ENCODE measurements around the gene ZCCHC4. TPM values are rescaled to one million over a fixed set of nuclear protein-coding genes. Genes with fewer than 3 reads are reported as not detected.

ZCCHC4 gene
- polyA plus RNA-seq, 6 donors from 2014 or later = 7.0 to 14.3 (median 10.3) TPM; not detected in 1

DNA sequence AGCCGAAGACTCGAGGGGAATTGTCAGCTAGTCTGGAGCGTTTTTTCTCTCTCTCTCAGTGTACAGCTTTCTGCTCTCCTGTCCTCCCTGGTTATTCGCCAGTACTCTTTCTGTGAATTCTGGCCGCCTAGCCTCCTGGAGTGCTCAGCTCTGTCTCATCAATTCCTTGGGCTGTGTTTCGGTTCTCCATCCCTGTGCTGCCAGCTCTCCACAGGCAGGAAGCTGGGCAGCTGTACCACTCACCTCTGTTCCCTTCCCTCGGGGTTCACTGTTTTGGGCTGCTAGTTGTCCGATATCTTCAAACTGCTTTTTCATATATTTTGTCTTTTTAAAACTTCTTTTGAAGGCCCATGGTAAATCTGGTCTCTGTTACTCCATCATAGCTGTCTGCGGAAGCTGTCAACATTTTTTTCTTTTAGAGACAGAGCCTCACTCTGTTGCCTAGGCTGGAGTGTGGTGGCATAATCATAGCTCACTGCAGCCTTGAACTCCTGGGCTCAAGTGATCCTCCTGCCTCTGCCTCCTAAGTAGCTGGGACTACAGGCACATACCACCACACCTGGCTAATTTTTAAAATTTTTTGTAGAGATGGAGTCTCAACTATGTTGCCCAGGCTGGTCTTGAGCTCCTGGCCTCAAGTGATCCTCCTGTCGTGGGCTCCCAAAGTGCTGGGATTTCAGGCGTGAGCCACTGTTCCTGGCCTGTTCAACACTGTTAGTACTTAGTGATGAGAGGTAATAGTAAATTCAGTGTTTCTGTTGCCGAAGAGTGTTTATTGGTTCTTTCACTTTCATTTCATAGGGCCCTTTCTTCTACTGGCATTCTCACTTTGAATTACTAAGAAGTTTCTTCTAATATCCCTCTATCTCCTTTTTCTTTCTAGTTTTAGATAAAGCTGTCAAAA, 18.6 kb downstream of the ZCCHC4 start:
- ATAC-seq (ENCODE audit: low read depth in 2 of 2) (no peak), DNase-seq (no peak)
- Mint-ChIP-seq H3K9me3 (no peaks in the 10 kb centered on the region), H3K4me1 (peaks cover 15 to 22% (median 17%) of the 10 kb centered on the region in 3 donors), H3K27me3 (no peaks in the 10 kb centered on the region), H3K4me3 (peak overlapping the region; percentile 42 to 82 (median 71)), H3K27ac (peak overlapping the region; percentile 26 to 91 (median 72)), H3K36me3 (peaks cover 0 to 3% of the 10 kb centered on the region in 2 donors)

DNA sequence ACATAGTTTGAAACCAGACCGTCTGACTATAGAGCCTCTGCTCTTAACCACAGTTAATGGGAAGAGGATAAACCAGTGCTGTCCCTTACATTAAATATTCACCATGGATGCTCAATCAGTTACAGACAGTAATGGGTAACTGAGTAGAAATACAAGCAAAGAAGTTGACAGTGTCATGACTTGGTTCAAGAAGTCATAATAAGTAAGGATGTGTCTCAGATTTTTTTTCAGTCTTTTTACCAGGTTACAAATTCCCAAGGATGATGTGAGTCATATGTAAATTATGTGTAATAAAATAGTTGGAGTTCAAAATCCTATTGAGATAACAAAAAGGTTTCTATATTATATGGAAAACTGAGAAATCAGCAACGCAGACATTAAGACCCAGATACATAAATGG, 31.1 kb downstream of the ZCCHC4 start:
- DNase-seq (no peak), ATAC-seq (ENCODE audit: low read depth in 2 of 2) (no peak)
- Mint-ChIP-seq H3K4me3 (no peak overlapping the region), H3K9me3 (no peaks in the 10 kb centered on the region), H3K27ac (no peak overlapping the region), H3K27me3 (no peaks in the 10 kb centered on the region), H3K36me3 (peaks cover 0 to 14% of the 10 kb centered on the region in 2 donors), H3K4me1 (peaks cover 6 to 8% (median 7%) of the 10 kb centered on the region in 3 donors)

DNA sequence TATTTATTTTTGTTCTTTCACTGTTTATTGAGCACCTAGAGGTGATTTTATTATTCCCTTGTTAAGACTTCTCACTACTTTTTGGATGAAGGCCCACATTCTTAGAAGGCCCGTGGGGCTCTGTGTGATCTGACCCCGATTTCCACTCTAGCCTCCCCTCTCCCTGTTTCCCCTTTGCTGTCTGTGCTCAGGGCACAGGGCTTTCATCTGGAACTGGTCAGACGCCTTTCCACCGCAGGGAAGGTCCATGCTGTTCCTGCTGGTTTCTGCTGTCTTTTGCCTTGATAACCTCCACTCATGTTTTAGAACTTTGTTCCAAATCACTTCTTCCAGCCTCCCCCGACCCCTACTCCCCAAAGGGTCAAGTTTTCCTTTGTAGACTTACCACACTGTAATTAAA, 33.2 kb downstream of the ZCCHC4 start:
- ATAC-seq (ENCODE audit: low read depth in 2 of 2) (no peak), DNase-seq (no peak)
- peaks cover 6 to 8% (median 7%) of the 10 kb centered on the region in 3 donors for H3K4me1 Mint-ChIP-seq
- peaks cover 0 to 5% of the 10 kb centered on the region in 2 donors for H3K36me3 Mint-ChIP-seq
- no peak overlapping the region for H3K27ac Mint-ChIP-seq
- H3K4me3 Mint-ChIP-seq = no peak overlapping the region
- no peaks in the 10 kb centered on the region for H3K9me3 Mint-ChIP-seq
- no peaks in the 10 kb centered on the region for H3K27me3 Mint-ChIP-seq

DNA sequence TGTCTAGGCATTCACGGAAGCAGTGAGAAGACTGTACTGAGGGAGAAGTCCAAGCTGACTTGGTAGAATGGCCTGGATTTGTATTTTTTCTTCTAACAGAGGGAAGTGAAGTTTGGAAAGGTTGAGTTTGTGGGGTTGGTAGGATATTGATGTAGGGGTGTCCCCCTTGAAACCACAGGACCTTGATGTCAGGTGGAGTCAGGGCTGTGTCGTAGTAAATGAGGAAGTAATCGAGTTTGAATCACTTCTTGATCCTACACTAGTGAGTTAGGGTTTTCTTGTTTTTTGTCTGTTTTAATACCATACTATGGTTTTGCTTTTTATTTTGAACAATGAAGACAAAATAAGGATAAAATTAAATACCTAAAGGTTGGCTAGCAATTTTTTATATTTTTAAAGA, 34.3 kb downstream of the ZCCHC4 start:
- H3K4me1 Mint-ChIP-seq = peaks cover 6 to 8% (median 7%) of the 10 kb centered on the region in 3 donors
- H3K4me3 Mint-ChIP-seq = no peak overlapping the region
- no peaks in the 10 kb centered on the region for H3K27me3 Mint-ChIP-seq
- H3K9me3 Mint-ChIP-seq = no peaks in the 10 kb centered on the region
- ATAC-seq (ENCODE audit: low read depth in 2 of 2) (peak; percentile 91 to 98), DNase-seq (peak; percentile 21)
- peaks cover 0 to 5% of the 10 kb centered on the region in 2 donors for H3K36me3 Mint-ChIP-seq
- peak overlapping the region in 3 of 6 donors; percentile 1 to 76 (median 60) for H3K27ac Mint-ChIP-seq

DNA sequence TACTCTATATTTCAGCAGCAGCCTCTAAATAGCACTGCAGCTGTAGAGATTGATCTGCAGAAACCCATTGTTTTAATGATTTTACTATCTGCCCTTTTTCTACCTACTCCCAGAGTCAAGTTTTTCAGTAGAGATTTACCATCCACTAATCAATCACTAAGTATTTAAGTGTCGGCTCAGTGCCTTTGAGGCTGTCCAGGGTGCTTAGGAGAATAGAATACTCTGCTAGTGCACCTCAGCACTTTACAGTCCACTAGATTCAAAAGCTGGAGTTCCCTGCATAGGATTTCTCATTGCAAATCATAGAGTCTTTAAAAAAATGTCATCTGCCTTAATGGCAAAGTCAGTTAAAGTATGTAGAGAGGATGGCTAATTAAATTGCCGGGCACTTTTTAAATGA, 34.9 kb downstream of the ZCCHC4 start:
- Mint-ChIP-seq H3K4me1 (peaks cover 6 to 8% (median 7%) of the 10 kb centered on the region in 3 donors), H3K9me3 (no peaks in the 10 kb centered on the region), H3K36me3 (peaks cover 0 to 5% of the 10 kb centered on the region in 2 donors), H3K27ac (no peak overlapping the region), H3K27me3 (no peaks in the 10 kb centered on the region), H3K4me3 (no peak overlapping the region)
- ATAC-seq (ENCODE audit: low read depth in 2 of 2) (no peak), DNase-seq (no peak)

DNA sequence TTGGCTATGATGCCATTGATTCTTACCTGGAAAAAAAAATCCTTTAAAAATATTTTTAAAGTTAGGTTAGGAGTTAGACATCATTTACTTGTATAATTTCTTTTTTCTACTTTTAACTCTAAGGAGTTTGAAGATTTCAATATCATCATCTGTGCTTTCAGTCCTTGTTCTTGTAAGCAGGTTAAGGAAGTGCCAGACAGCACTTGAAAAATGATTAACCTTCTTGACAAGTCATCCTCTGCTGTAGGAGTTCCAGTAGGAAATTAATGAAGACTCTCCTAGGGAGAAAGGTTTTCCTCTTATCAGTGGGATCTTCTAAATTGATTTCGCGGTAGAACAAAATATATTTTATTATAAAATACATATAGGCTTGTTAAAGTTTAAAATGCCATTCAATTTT, 35.4 kb downstream of the ZCCHC4 start:
- H3K4me1 Mint-ChIP-seq = peaks cover 6 to 8% (median 7%) of the 10 kb centered on the region in 3 donors
- H3K36me3 Mint-ChIP-seq = peaks cover 0 to 5% of the 10 kb centered on the region in 2 donors
- H3K27me3 Mint-ChIP-seq = no peaks in the 10 kb centered on the region
- H3K27ac Mint-ChIP-seq = no peak overlapping the region
- no peak overlapping the region for H3K4me3 Mint-ChIP-seq
- no peaks in the 10 kb centered on the region for H3K9me3 Mint-ChIP-seq
- ATAC-seq (ENCODE audit: low read depth in 2 of 2) (no peak), DNase-seq (no peak)

DNA sequence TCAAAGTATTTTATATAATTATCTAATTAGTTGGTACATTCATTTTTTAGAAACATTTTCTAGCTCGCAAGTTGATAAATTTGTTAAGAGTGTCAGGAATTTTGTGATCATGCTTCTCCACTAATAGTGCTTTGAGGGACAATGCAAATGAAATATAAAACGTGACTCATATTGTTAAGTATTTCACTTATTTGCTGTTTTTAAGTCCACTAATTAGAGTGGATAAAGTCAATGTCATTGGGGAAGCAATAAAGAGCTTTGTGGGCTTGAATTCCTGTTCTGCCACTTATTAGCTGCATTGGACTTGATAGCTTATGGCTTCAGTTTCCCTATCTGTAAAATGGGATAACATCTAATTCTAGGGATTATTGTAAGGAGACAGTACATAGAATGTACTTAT, 38.0 kb downstream of the ZCCHC4 start:
- peaks cover 6 to 8% (median 7%) of the 10 kb centered on the region in 3 donors for H3K4me1 Mint-ChIP-seq
- H3K27me3 Mint-ChIP-seq = no peaks in the 10 kb centered on the region
- no peak overlapping the region for H3K4me3 Mint-ChIP-seq
- no peaks in the 10 kb centered on the region for H3K9me3 Mint-ChIP-seq
- DNase-seq (no peak), ATAC-seq (ENCODE audit: low read depth in 2 of 2) (no peak)
- H3K27ac Mint-ChIP-seq = no peak overlapping the region
- H3K36me3 Mint-ChIP-seq = no peaks in the 10 kb centered on the region

DNA sequence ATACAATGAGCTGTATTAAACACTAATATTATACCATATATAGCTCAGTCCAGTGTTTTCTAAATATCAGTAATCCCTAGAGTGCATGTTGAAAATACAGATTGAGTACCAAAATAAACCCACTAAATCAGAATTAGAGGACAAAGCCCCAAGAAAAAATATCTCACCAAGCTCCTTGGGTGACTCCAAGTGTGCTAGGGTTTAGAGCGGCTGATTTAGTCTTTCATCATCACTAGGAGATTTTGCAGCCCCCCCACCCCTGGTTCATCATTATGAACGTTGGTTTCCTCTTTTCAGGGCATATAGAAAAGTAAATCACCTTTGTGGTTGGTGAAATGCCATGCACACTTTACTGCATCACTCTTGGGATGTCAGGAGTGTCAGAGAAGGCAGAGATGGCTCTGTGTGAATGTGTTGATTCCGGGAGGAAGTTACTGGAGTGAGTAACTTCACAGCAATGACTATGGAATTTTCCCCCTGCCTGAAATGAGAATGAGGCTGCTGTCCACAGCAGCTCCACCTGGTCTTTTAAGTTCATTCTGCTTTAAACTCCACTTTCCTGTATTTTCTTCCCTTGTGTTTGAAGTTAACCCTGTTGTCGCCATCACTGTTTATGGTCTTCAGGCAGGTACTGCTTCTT, 39.3 kb downstream of the ZCCHC4 start:
- H3K27ac Mint-ChIP-seq = no peak overlapping the region
- peaks cover under 1 to 4% (median 2%) of the 10 kb centered on the region in 3 donors for H3K4me1 Mint-ChIP-seq
- H3K9me3 Mint-ChIP-seq = no peaks in the 10 kb centered on the region
- ATAC-seq (ENCODE audit: low read depth in 2 of 2) = no peak
- H3K4me3 Mint-ChIP-seq = no peak overlapping the region
- no peaks in the 10 kb centered on the region for H3K36me3 Mint-ChIP-seq
- no peak for DNase-seq
- H3K27me3 Mint-ChIP-seq = no peaks in the 10 kb centered on the region

DNA sequence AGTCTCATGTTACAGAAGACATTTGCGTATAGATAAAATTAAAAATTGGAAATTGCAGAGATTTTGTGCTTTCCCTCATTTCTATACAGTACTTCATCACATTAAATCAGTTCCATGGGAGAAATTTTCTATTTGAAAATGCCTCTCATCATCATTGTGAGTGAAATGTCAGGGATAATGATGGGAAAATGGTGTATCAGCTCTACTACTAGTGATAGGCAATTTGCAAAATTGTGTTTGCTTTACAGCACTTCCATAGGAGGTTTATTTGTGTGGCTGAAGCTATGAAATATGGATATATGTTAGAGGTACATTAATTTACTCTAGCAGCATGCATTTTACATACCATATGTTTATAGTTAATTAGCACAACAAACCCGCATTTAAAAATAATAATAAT, 43.5 kb downstream of the ZCCHC4 start:
- DNase-seq = no peak
- H3K9me3 Mint-ChIP-seq = peaks cover 0 to 11% (median 0%) of the 10 kb centered on the region in 7 donors
- no peak overlapping the region for H3K4me3 Mint-ChIP-seq
- no peaks in the 10 kb centered on the region for H3K4me1 Mint-ChIP-seq
- H3K27me3 Mint-ChIP-seq = no peaks in the 10 kb centered on the region
- ATAC-seq (ENCODE audit: low read depth in 2 of 2) = no peak
- no peak overlapping the region for H3K27ac Mint-ChIP-seq
- peaks cover 8 to 16% of the 10 kb centered on the region in 2 donors for H3K36me3 Mint-ChIP-seq

DNA sequence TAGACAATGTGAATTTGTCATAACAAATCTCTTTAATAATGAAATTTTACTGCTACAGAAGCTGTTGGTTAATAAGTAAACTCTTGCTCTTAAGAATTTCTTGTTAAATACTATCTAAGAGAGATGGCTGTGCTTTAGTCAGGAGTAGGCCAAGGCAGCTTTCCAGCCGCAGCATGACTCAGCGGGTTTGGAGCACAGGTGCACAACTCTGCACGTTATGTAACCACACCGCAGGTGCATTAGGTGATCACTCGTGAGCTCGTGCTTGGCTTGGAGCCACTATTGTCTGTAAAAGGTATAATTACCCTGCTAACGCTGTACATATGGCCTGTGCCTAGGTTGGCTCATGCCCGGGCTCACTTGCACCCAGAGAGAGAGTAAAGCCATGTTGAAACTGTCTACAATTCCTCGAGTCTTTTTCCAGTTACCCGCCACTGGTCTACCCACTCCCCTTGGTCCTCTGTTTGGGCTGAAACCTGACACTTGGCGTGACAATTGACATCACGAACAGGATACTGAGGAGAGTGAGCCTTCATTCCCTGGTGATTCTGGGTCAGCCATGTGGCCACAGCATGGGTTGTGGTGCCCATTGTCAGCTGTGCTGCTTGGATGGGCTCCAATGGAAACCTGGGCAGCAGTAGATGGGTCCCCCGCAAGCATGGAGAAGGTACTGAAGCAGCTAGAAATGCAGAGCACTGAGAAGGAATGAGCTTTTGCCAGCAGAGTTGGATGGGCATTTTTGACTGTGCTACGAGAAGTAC, 46.1 kb downstream of the ZCCHC4 start:
- peaks cover 0 to 11% (median 0%) of the 10 kb centered on the region in 7 donors for H3K9me3 Mint-ChIP-seq
- no peaks in the 10 kb centered on the region for H3K4me1 Mint-ChIP-seq
- peak overlapping the region in 1 of 6 donors; percentile 44 for H3K27ac Mint-ChIP-seq
- no peak overlapping the region for H3K4me3 Mint-ChIP-seq
- no peak for DNase-seq
- no peak for ATAC-seq (ENCODE audit: low read depth in 2 of 2)
- H3K27me3 Mint-ChIP-seq = no peaks in the 10 kb centered on the region
- H3K36me3 Mint-ChIP-seq = peaks cover 8 to 16% of the 10 kb centered on the region in 2 donors

DNA sequence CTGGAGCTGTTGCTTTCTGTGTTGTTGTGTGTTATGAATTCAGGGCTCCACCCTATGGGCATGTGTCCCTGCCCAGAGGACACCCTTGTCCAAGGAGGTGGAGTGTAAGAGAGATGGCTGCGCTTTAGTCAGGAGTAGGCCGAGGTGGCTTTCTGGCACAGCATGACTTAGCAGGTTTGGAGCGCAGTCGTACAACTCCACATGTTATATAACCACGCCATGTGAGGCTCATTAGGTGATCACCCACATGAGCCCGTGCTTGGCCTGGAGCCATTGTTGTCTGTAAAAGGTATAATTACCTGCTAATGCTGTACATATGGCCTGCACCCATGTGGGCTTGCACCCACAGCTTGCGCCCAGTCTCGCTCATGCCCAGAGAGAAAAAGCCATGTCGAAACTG, 48.7 kb downstream of the ZCCHC4 start:
- H3K27ac Mint-ChIP-seq = peak overlapping the region in 1 of 6 donors; percentile 36
- H3K9me3 Mint-ChIP-seq = peaks cover 0 to 11% (median 0%) of the 10 kb centered on the region in 7 donors

DNA sequence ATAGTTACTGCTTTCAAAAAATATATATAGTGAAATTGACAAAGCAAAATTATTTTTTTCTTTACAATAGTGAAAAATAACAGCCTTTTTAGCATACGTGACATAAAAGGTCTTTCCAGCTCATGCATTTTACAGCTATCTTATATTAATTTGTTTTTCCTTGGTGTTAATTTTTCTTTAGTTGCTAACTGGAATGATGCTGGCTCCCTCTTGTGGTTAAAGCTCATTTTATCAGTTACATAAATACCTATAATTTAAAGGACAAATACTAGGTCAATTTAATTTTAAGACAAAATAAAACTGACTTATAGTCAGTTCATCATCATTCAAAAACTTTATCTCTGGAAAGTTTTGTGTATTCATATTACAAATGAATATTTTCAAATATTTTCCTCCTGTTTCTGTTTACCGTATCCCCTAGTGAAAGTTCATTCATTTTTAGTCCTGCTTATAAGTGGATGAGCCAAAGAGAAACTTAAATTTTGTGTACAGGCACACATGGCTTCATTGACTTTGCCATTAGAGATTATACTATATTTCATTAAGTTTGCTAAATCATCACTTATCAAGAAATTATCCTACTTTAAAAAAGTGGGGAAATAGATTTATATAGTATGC, 54.5 kb downstream of the ZCCHC4 start:
- Mint-ChIP-seq H3K27me3 (no peaks in the 10 kb centered on the region), H3K9me3 (no peaks in the 10 kb centered on the region), H3K36me3 (no peaks in the 10 kb centered on the region), H3K4me1 (no peaks in the 10 kb centered on the region), H3K4me3 (no peak overlapping the region), H3K27ac (no peak overlapping the region)
- DNase-seq (peak; percentile 19), ATAC-seq (ENCODE audit: low read depth in 2 of 2) (no peak)

More for the DNA sequence above, 48.7 kb downstream of the ZCCHC4 start:
- ATAC-seq (ENCODE audit: low read depth in 2 of 2) = no peak
- H3K27me3 Mint-ChIP-seq = no peaks in the 10 kb centered on the region
- H3K4me1 Mint-ChIP-seq = no peaks in the 10 kb centered on the region
- peaks cover 8 to 16% of the 10 kb centered on the region in 2 donors for H3K36me3 Mint-ChIP-seq
- no peak overlapping the region for H3K4me3 Mint-ChIP-seq
- no peak for DNase-seq

DNA sequence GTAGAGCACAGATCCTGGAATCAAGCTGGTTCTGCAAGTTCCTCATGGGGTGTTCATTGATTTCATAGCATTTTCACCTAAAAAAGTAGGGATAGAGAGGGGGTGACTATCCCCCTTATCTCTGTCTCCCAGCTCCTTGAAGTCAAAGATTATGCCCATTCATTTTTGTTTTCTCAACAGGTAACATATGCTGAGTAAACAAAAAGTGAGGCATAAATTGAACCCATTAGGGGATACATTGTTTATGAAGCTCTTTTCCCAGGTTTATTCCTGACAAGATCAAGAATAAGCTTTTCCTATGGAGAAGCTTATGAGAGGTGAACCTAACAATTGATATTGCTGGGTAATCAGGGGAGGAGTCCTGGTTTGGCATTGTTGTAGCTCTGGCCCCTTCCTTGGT, 55.3 kb downstream of the ZCCHC4 start:
- no peak for ATAC-seq (ENCODE audit: low read depth in 2 of 2)
- no peaks in the 10 kb centered on the region for H3K4me1 Mint-ChIP-seq
- H3K9me3 Mint-ChIP-seq = no peaks in the 10 kb centered on the region
- H3K36me3 Mint-ChIP-seq = no peaks in the 10 kb centered on the region
- no peak for DNase-seq
- H3K4me3 Mint-ChIP-seq = no peak overlapping the region
- H3K27me3 Mint-ChIP-seq = no peaks in the 10 kb centered on the region
- no peak overlapping the region for H3K27ac Mint-ChIP-seq

Data from naive B cell (primary cell).